Liver (tissue), 9 donors: ENCODE results near the gene GTPBP3. TPM values are rescaled to one million over a fixed set of nuclear protein-coding genes. Genes with fewer than 3 reads are reported as not detected.

Experiments used
- DNase-seq: peaks from one replicate; pipeline ENCODE4 v3.0.0-alpha.2; 2017; ENCODE audit warnings: low spot score
- H3K27ac ChIP-seq, 2 donors: one replicate each; pipeline ENCODE4 v1.7.0; 2013; ENCODE audit warnings: inconsistent platforms in 2 of 2, low read length in 2 of 2, control low read depth in 1 of 2, low read depth in 1 of 2, mild to moderate bottlenecking in 1 of 2
- H3K27me3 ChIP-seq, 4 donors: one replicate each; pipeline versions ENCODE4 v1.6.1 to v1.7.0; 2013; ENCODE audit warnings: low read length in 3 of 4, inconsistent platforms in 1 of 4, mild to moderate bottlenecking in 1 of 4, moderate library complexity in 1 of 4; ENCODE audit not compliant: control insufficient read depth in 4 of 4, insufficient read depth in 4 of 4
- H3K36me3 ChIP-seq, 4 donors: one replicate each; pipeline versions ENCODE4 v1.6.1 to v1.7.0; 2013; ENCODE audit warnings: low read length in 3 of 4, mild to moderate bottlenecking in 3 of 4, low read depth in 1 of 4, moderate library complexity in 1 of 4; ENCODE audit not compliant: control insufficient read depth in 4 of 4, insufficient read depth in 3 of 4
- H3K4me1 ChIP-seq, 4 donors: one replicate each; pipeline versions ENCODE4 v1.6.1 to v1.7.0; 2013; ENCODE audit warnings: low read length in 3 of 4, mild to moderate bottlenecking in 3 of 4, moderate library complexity in 1 of 4; ENCODE audit not compliant: control insufficient read depth in 4 of 4, insufficient read depth in 4 of 4
- H3K4me3 ChIP-seq, 3 donors: one replicate each; pipeline versions ENCODE4 v1.6.1 to v1.7.0; 2013; ENCODE audit warnings: low read length in 3 of 3, control low read depth in 1 of 3, low read depth in 1 of 3, mild to moderate bottlenecking in 1 of 3
- H3K9ac ChIP-seq, 2 donors: one replicate each; pipeline ENCODE4 v1.7.0; 2013; ENCODE audit warnings: low read length in 2 of 2, mild to moderate bottlenecking in 2 of 2, moderate library complexity in 2 of 2, control low read depth in 1 of 2, low read depth in 1 of 2
- H3K9me3 ChIP-seq, 4 donors: one replicate each; pipeline versions ENCODE4 v1.6.1 to v1.7.0; 2013; ENCODE audit warnings: low read length in 3 of 4; ENCODE audit not compliant: control insufficient read depth in 4 of 4
- EGR1 ChIP-seq, 2 donors: IDR thresholded peaks; 2 replicates each; pipeline ENCODE4 v1.6.1; 2016 to 2018; ENCODE audit warnings: antibody characterized with exemption in 2 of 2, low read depth in 2 of 2
- FOXA1 ChIP-seq: IDR thresholded peaks from 2 replicates; pipeline ENCODE4 v1.6.1; 2016; ENCODE audit warnings: antibody characterized with exemption
- FOXA2 ChIP-seq: IDR thresholded peaks from 2 replicates; pipeline ENCODE4 v1.6.1; 2016; ENCODE audit warnings: antibody characterized with exemption
- GABPA ChIP-seq, 2 donors: IDR thresholded peaks in 1 of 2; conservative IDR thresholded peaks in 1 of 2; 2 replicates each; pipeline ENCODE4 v1.6.1; 2016; ENCODE audit warnings: antibody characterized with exemption in 2 of 2, mild to moderate bottlenecking in 1 of 2, moderate library complexity in 1 of 2
- HNF4A ChIP-seq, 2 donors: conservative IDR thresholded peaks; 2 replicates each; pipeline ENCODE4 v1.6.1; 2016; ENCODE audit warnings: antibody characterized with exemption in 2 of 2, mild to moderate bottlenecking in 2 of 2
- HNF4G ChIP-seq: IDR thresholded peaks from 2 replicates; pipeline ENCODE4 v1.6.1; 2016; ENCODE audit warnings: antibody characterized with exemption
- JUND ChIP-seq, 2 donors: IDR thresholded peaks; 2 replicates each; pipeline ENCODE4 v1.6.1; 2016; ENCODE audit warnings: antibody characterized with exemption in 2 of 2
- NR2F2 ChIP-seq: IDR thresholded peaks from 2 replicates; pipeline ENCODE4 v1.6.1; 2016; ENCODE audit warnings: antibody characterized with exemption
- RAD21 ChIP-seq, 2 donors: IDR thresholded peaks; 2 replicates each; pipeline ENCODE4 v1.6.1; 2016; ENCODE audit warnings: antibody characterized with exemption in 2 of 2, mild to moderate bottlenecking in 2 of 2
- RXRA ChIP-seq, 2 donors: IDR thresholded peaks; 2 replicates each; pipeline ENCODE4 v1.6.1; 2017 to 2018; ENCODE audit warnings: antibody characterized with exemption in 2 of 2, mild to moderate bottlenecking in 1 of 2
- SP1 ChIP-seq: IDR thresholded peaks from 2 replicates; pipeline ENCODE4 v1.6.1; 2018; ENCODE audit warnings: antibody characterized with exemption, mild to moderate bottlenecking
- TAF1 ChIP-seq: conservative IDR thresholded peaks from 2 replicates; pipeline ENCODE4 v1.6.1; 2016; ENCODE audit warnings: antibody characterized with exemption, mild to moderate bottlenecking
- YY1 ChIP-seq: IDR thresholded peaks from 2 replicates; pipeline ENCODE4 v1.6.1; 2016; ENCODE audit warnings: antibody characterized with exemption, mild to moderate bottlenecking
- WGBS: extraction: QIAGEN DNeasy Blood & Tissue Kit; methylation state at CpG from one replicate; pipeline ENCODE4 v1.1.7; 2013; 5-methylcytosine and 5-hydroxymethylcytosine counted together
- polyA plus RNA-seq, 2 donors: library from polyadenylated mRNA; stranded (reverse) in 1 of 2; unstranded in 1 of 2; fragments of 200-250 nt in 1 of 2; fragments of >200 nt in 1 of 2; fragmentation: Nextera tagmentation in 1 of 2; extraction: Ambion mirVana in 1 of 2; gene quantifications; one replicate each; pipeline versions ENCODE4 v1.2.1 to v1.2.3, GENCODE V29; 2013 to 2015
- total RNA-seq, 2 donors: library from RNA; depleted of rRNA; stranded (reverse); fragments of >200 nt; gene quantifications; one replicate each; pipeline ENCODE4 v1.2.3, GENCODE V29; 2014
- TF ChIP-seq, protein P1 (sequence below): IDR thresholded peaks from 2 replicates; pipeline ENCODE4 v1.6.1; 2016; ENCODE audit warnings: antibody characterized with exemption
- TF ChIP-seq, protein P2 (sequence below): IDR thresholded peaks from 2 replicates; pipeline ENCODE4 v1.6.1; 2016; ENCODE audit warnings: antibody characterized with exemption
- TF ChIP-seq, protein P3 (sequence below): IDR thresholded peaks from 2 replicates; pipeline ENCODE4 v1.6.1; 2016; ENCODE audit warnings: antibody characterized with exemption, mild to moderate bottlenecking
- TF ChIP-seq, protein P4 (sequence below): fragments of 150-350 bp; IDR thresholded peaks from 2 replicates; pipeline ENCODE4 v1.5.1; 2017; ENCODE audit warnings: improper control_type of control experiment, low read depth, low read length; ENCODE audit not compliant: missing input control
- TF ChIP-seq, protein P5 (sequence below): IDR thresholded peaks from 2 replicates; pipeline ENCODE4 v1.6.1; 2016; ENCODE audit warnings: antibody characterized with exemption
- donor health status: healthy.
- donor health status: healthy.
- donor health status: healthy.
- donor health status: healthy.
- donor health status: healthy.

Gene GTPBP3
- total and polyA plus RNA-seq, 4 donors, result 4.9 to 15.5 (median 9.6) TPM

DNA sequence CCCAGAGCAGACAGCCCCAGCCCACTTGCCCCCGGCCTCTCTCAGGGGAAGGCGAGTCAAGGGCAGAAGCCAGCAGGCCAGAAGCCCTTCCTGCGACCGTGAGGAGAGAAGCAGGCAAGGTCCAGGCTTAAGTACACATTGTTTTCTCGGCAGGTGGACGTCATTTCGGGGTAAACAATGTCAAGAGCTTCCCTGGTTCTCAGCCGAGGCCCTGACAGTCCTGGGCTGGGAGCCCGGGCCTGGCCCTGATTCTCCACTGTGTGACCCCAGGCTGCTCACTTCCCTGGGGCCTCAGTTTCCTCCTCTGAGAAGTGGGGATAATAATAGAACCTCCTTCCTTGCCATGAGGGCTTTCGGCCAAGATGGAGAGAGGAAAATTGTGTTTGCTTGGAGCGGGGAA lies 20.4 kb downstream of the GTPBP3 start:
- H3K4me3 ChIP-seq, result no peak overlapping the region
- no peak overlapping the region for H3K27ac ChIP-seq
- H3K9ac ChIP-seq, result no peak overlapping the region
- H3K27me3 ChIP-seq, result no peaks in the 10 kb centered on the region
- H3K36me3 ChIP-seq, result no peaks in the 10 kb centered on the region
- TF ChIP-seq JUND (IDR thresholded peaks at IDR 0.05), result no peak
- TF ChIP-seq NR2F2, result no peak
- no peak for TF ChIP-seq GABPA (IDR thresholded peaks at IDR 0.05 in 1 of 2, conservative IDR thresholded peaks at IDR 0.05 in 1 of 2)
- TF ChIP-seq, protein P1, sequence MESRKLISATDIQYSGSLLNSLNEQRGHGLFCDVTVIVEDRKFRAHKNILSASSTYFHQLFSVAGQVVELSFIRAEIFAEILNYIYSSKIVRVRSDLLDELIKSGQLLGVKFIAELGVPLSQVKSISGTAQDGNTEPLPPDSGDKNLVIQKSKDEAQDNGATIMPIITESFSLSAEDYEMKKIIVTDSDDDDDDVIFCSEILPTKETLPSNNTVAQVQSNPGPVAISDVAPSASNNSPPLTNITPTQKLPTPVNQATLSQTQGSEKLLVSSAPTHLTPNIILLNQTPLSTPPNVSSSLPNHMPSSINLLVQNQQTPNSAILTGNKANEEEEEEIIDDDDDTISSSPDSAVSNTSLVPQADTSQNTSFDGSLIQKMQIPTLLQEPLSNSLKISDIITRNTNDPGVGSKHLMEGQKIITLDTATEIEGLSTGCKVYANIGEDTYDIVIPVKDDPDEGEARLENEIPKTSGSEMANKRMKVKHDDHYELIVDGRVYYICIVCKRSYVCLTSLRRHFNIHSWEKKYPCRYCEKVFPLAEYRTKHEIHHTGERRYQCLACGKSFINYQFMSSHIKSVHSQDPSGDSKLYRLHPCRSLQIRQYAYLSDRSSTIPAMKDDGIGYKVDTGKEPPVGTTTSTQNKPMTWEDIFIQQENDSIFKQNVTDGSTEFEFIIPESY, result no peak
- no peak for TF ChIP-seq HNF4A (conservative IDR thresholded peaks at IDR 0.05)
- no peak for DNase-seq
- no peaks in the 10 kb centered on the region for H3K4me1 ChIP-seq
- H3K9me3 ChIP-seq, result no peaks in the 10 kb centered on the region
- 67% methylated on average over 11 of the region's 11 CpGs for WGBS

DNA sequence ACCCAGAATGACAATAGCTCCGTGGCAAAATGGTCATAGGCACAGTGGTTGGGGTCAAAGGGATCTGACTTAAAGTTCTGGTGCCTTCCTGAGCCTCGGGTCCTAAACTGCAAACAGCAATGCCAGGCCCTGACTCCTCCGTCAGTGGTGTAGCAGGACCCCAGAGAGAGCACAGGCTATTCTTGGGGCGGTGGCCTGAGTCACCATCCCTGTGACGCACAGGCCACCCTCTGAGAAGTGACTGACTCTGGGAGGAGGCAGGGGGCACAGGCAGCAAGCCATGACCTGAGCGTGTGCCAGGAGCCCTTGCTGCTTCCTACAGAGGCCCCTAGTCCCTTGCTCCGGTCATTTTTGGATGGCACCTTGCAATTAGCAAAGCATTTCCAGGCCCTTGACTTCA lies 21.0 kb downstream of the GTPBP3 start:
- no peak for DNase-seq
- WGBS, result 86% methylated on average over 7 of the region's 7 CpGs
- Histone ChIP-seq H3K27ac (no peak overlapping the region), H3K9me3 (no peaks in the 10 kb centered on the region), H3K9ac (no peak overlapping the region), H3K27me3 (no peaks in the 10 kb centered on the region), H3K4me3 (no peak overlapping the region), H3K36me3 (no peaks in the 10 kb centered on the region), H3K4me1 (no peaks in the 10 kb centered on the region)
- no peak for TF ChIP-seq HNF4G
- no peak for TF ChIP-seq GABPA (IDR thresholded peaks at IDR 0.05 in 1 of 2, conservative IDR thresholded peaks at IDR 0.05 in 1 of 2)
- TF ChIP-seq RXRA (IDR thresholded peaks at IDR 0.05), result no peak
- TF ChIP-seq SP1, result no peak
- TF ChIP-seq FOXA2, result no peak
- TF ChIP-seq RAD21 (IDR thresholded peaks at IDR 0.05), result no peak
- TF ChIP-seq, protein P2, sequence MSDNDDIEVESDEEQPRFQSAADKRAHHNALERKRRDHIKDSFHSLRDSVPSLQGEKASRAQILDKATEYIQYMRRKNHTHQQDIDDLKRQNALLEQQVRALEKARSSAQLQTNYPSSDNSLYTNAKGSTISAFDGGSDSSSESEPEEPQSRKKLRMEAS, result no peak
- TF ChIP-seq JUND (IDR thresholded peaks at IDR 0.05), result no peak
- TF ChIP-seq, protein P3, sequence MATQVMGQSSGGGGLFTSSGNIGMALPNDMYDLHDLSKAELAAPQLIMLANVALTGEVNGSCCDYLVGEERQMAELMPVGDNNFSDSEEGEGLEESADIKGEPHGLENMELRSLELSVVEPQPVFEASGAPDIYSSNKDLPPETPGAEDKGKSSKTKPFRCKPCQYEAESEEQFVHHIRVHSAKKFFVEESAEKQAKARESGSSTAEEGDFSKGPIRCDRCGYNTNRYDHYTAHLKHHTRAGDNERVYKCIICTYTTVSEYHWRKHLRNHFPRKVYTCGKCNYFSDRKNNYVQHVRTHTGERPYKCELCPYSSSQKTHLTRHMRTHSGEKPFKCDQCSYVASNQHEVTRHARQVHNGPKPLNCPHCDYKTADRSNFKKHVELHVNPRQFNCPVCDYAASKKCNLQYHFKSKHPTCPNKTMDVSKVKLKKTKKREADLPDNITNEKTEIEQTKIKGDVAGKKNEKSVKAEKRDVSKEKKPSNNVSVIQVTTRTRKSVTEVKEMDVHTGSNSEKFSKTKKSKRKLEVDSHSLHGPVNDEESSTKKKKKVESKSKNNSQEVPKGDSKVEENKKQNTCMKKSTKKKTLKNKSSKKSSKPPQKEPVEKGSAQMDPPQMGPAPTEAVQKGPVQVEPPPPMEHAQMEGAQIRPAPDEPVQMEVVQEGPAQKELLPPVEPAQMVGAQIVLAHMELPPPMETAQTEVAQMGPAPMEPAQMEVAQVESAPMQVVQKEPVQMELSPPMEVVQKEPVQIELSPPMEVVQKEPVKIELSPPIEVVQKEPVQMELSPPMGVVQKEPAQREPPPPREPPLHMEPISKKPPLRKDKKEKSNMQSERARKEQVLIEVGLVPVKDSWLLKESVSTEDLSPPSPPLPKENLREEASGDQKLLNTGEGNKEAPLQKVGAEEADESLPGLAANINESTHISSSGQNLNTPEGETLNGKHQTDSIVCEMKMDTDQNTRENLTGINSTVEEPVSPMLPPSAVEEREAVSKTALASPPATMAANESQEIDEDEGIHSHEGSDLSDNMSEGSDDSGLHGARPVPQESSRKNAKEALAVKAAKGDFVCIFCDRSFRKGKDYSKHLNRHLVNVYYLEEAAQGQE, result no peak
- TF ChIP-seq, protein P4, sequence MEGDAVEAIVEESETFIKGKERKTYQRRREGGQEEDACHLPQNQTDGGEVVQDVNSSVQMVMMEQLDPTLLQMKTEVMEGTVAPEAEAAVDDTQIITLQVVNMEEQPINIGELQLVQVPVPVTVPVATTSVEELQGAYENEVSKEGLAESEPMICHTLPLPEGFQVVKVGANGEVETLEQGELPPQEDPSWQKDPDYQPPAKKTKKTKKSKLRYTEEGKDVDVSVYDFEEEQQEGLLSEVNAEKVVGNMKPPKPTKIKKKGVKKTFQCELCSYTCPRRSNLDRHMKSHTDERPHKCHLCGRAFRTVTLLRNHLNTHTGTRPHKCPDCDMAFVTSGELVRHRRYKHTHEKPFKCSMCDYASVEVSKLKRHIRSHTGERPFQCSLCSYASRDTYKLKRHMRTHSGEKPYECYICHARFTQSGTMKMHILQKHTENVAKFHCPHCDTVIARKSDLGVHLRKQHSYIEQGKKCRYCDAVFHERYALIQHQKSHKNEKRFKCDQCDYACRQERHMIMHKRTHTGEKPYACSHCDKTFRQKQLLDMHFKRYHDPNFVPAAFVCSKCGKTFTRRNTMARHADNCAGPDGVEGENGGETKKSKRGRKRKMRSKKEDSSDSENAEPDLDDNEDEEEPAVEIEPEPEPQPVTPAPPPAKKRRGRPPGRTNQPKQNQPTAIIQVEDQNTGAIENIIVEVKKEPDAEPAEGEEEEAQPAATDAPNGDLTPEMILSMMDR, result no peak
- TF ChIP-seq, protein P5, sequence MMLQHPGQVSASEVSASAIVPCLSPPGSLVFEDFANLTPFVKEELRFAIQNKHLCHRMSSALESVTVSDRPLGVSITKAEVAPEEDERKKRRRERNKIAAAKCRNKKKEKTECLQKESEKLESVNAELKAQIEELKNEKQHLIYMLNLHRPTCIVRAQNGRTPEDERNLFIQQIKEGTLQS, result no peak
- no peak for TF ChIP-seq HNF4A (conservative IDR thresholded peaks at IDR 0.05)
- TF ChIP-seq FOXA1, result no peak
- no peak for TF ChIP-seq YY1
- no peak for TF ChIP-seq TAF1
- TF ChIP-seq EGR1 (IDR thresholded peaks at IDR 0.05; ENCODE audit: low read depth in 2 of 2), result no peak
- no peak for TF ChIP-seq NR2F2
- TF ChIP-seq, protein P1, result no peak
